Measurements from ENCODE around the gene SERGEF. TPM values are rescaled to one million over a fixed set of nuclear protein-coding genes. Genes with fewer than 3 reads are reported as not detected.

Gene SERGEF
- total RNA-seq, 6 experiments from 2014 or later: 8.4 to 19.5 (median 15.8) TPM

GRCh38 chr11:17803754-17804334 lies 209.0 kb downstream of the SERGEF start:
- intact Hi-C loops (cut with DNase I): no loop called here
- no peaks in the 10 kb centered on the region for H3K27me3 ChIP-seq
- DNase-seq (no peak), ATAC-seq (no peak)
- no peak overlapping the region for H3K4me3 ChIP-seq
- no peak overlapping the region for H3K27ac ChIP-seq
- H3K9me3 ChIP-seq: no peaks in the 10 kb centered on the region
- WGBS (ENCODE audit: insufficient coverage, low coverage, low lambda C conversion rate, missing lambda C conversion rate): 91% methylated on average over 4 of the region's 7 CpGs
- no peaks in the 10 kb centered on the region for H3K4me1 ChIP-seq
- TF ChIP-seq, protein P1, sequence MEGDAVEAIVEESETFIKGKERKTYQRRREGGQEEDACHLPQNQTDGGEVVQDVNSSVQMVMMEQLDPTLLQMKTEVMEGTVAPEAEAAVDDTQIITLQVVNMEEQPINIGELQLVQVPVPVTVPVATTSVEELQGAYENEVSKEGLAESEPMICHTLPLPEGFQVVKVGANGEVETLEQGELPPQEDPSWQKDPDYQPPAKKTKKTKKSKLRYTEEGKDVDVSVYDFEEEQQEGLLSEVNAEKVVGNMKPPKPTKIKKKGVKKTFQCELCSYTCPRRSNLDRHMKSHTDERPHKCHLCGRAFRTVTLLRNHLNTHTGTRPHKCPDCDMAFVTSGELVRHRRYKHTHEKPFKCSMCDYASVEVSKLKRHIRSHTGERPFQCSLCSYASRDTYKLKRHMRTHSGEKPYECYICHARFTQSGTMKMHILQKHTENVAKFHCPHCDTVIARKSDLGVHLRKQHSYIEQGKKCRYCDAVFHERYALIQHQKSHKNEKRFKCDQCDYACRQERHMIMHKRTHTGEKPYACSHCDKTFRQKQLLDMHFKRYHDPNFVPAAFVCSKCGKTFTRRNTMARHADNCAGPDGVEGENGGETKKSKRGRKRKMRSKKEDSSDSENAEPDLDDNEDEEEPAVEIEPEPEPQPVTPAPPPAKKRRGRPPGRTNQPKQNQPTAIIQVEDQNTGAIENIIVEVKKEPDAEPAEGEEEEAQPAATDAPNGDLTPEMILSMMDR (IDR thresholded peaks at IDR 0.05): no peak
- no peak for TF ChIP-seq POLR2A (IDR thresholded peaks at IDR 0.05)
- H3K36me3 ChIP-seq: no peaks in the 10 kb centered on the region

- Histone ChIP-seq H3K27me3 (no peaks in the 10 kb centered on the region), H3K4me1 (no peaks in the 10 kb centered on the region), H3K4me3 (no peak overlapping the region), H3K9me3 (no peaks in the 10 kb centered on the region), H3K27ac (no peak overlapping the region), H3K36me3 (no peaks in the 10 kb centered on the region)
- DNase-seq: no peak
- WGBS (ENCODE audit: insufficient coverage, low coverage, low lambda C conversion rate, missing lambda C conversion rate): 91% methylated on average over 4 of the region's 4 CpGs
- intact Hi-C loops (cut with DNase I): no loop called here
- no peak for ATAC-seq
- TF ChIP-seq POLR2A (IDR thresholded peaks at IDR 0.05): no peak
- TF ChIP-seq, protein P1 (IDR thresholded peaks at IDR 0.05): no peak
These were observed 210.4 kb downstream of the SERGEF start for GRCh38 chr11:17802491-17802890.

GRCh38 chr11:17801166-17801565 lies 211.7 kb downstream of the SERGEF start:
- Histone ChIP-seq H3K27me3 (no peaks in the 10 kb centered on the region), H3K9me3 (no peaks in the 10 kb centered on the region), H3K4me3 (no peak overlapping the region), H3K4me1 (no peaks in the 10 kb centered on the region), H3K36me3 (no peaks in the 10 kb centered on the region), H3K27ac (no peak overlapping the region)
- TF ChIP-seq, protein P1 (IDR thresholded peaks at IDR 0.05): no peak
- TF ChIP-seq POLR2A (IDR thresholded peaks at IDR 0.05): no peak
- DNase-seq: no peak
- no peak for ATAC-seq
- intact Hi-C loops (cut with DNase I): no loop called here
- 88% methylated on average over 3 of the region's 4 CpGs for WGBS (ENCODE audit: insufficient coverage, low coverage, low lambda C conversion rate, missing lambda C conversion rate)

DNA sequence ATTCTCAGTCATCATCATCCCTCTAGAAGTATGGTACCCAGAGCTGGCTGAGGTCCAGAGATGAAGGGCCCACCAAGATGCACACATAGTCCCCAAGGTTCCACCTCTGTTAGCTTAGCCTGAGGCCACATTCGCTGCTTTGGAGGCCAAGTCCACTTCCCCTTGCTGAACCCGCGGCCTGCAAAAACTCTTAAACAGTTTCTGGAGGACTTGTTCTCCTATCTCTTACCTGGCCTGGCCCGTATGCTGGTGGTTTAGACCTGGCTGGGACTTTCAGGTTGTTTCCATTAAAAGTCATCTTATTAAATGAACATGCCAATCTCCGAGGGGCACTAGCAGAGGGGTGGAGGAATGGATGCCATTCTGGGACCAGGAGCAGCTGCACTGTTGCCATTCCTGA lies 213.7 kb downstream of the SERGEF start:
- no peaks in the 10 kb centered on the region for H3K9me3 ChIP-seq
- ATAC-seq (no peak), DNase-seq (no peak)
- H3K4me1 ChIP-seq: no peaks in the 10 kb centered on the region
- WGBS (ENCODE audit: insufficient coverage, low coverage, low lambda C conversion rate, missing lambda C conversion rate): 100% methylated on average over 4 of the region's 5 CpGs
- intact Hi-C loops (cut with DNase I): no loop called here
- no peak overlapping the region for H3K27ac ChIP-seq
- TF ChIP-seq, protein P1 (IDR thresholded peaks at IDR 0.05): no peak
- TF ChIP-seq POLR2A (IDR thresholded peaks at IDR 0.05): no peak
- H3K4me3 ChIP-seq: no peak overlapping the region
- H3K27me3 ChIP-seq: no peaks in the 10 kb centered on the region
- H3K36me3 ChIP-seq: no peaks in the 10 kb centered on the region

- H3K27me3 ChIP-seq: no peaks in the 10 kb centered on the region
- no peak overlapping the region for H3K4me3 ChIP-seq
- no peaks in the 10 kb centered on the region for H3K36me3 ChIP-seq
- ATAC-seq: no peak
- no peaks in the 10 kb centered on the region for H3K9me3 ChIP-seq
- intact Hi-C loops (cut with DNase I): no loop called here
- WGBS (ENCODE audit: insufficient coverage, low coverage, low lambda C conversion rate, missing lambda C conversion rate): 100% methylated on average over 1 of the region's 3 CpGs
- no peak for DNase-seq
- TF ChIP-seq, protein P1 (IDR thresholded peaks at IDR 0.05): no peak
- no peak for TF ChIP-seq POLR2A (IDR thresholded peaks at IDR 0.05)
- no peaks in the 10 kb centered on the region for H3K4me1 ChIP-seq
- no peak overlapping the region for H3K27ac ChIP-seq
These were observed 214.1 kb downstream of the SERGEF start for GRCh38 chr11:17798716-17799115.
